ENCODE data around the gene ZBTB47.

Gene ZBTB47

DNA sequence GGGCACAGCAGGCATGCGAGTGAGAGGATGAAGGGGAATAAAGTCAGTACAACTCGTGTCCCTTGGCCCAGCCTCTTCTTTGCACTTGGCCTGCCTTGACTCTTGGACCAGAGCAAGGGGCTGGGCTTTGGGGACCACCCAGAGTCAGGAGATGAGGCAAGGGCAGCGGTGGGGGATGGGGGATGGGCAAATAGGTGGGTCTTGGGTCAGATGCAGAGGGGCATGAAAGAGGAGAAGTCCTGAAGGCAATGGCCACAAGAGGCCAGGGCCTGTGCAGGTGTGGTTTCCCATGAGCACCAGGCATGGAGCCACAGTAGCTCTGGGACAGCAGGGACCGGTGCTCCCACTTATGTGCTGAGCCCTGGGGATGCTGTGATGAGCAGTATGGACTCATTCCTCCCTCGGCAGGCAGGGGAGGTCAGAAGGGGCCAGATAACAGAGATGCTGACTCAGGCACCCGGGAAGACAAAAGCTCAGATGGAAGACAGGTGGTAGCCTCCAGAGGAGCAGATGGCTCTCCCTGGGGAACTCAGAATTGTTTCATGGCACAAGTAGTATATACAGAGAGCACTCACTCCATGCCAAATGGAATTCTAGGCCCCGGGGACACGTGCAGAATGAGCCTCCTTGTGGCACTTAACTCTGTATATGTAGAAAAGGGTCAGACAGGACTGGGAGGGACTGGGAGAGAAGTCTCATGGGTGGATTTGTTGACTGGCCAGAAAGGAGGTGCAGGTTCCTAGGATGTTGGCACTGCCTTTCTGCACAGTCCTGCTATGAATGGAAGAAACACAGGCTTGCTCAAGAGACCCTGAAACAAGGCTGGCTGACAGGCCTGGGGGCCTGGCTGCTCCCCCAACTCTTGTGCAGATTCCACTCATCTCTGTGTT lies 14.3 kb downstream of the ZBTB47 start:
- TF ChIP-seq, protein P1, sequence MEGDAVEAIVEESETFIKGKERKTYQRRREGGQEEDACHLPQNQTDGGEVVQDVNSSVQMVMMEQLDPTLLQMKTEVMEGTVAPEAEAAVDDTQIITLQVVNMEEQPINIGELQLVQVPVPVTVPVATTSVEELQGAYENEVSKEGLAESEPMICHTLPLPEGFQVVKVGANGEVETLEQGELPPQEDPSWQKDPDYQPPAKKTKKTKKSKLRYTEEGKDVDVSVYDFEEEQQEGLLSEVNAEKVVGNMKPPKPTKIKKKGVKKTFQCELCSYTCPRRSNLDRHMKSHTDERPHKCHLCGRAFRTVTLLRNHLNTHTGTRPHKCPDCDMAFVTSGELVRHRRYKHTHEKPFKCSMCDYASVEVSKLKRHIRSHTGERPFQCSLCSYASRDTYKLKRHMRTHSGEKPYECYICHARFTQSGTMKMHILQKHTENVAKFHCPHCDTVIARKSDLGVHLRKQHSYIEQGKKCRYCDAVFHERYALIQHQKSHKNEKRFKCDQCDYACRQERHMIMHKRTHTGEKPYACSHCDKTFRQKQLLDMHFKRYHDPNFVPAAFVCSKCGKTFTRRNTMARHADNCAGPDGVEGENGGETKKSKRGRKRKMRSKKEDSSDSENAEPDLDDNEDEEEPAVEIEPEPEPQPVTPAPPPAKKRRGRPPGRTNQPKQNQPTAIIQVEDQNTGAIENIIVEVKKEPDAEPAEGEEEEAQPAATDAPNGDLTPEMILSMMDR (IDR thresholded peaks at IDR 0.05; ENCODE audit: low read depth, low read length), result no peak
- in situ Hi-C loops (cut with HindIII; ENCODE audit: low sequenced_read_pairs), result no loop called here
- no peak for DNase-seq (ENCODE audit: low read depth, low spot score)
- no peak overlapping the region for H3K4me3 ChIP-seq (ENCODE audit: low read depth, low read length)

- DNase-seq (ENCODE audit: low read depth, low spot score), result no peak
- TF ChIP-seq, protein P1 (IDR thresholded peaks at IDR 0.05; ENCODE audit: low read depth, low read length), result no peak
- in situ Hi-C loops (cut with HindIII; ENCODE audit: low sequenced_read_pairs), result no loop called here
- no peak overlapping the region for H3K4me3 ChIP-seq (ENCODE audit: low read depth, low read length)
Measured at GRCh38 chr3:42668413-42668760, 14.9 kb downstream of the ZBTB47 start.

- no peak overlapping the region for H3K4me3 ChIP-seq (ENCODE audit: low read depth, low read length)
- in situ Hi-C loops (cut with HindIII; ENCODE audit: low sequenced_read_pairs), result no loop called here
- TF ChIP-seq, protein P1 (IDR thresholded peaks at IDR 0.05; ENCODE audit: low read depth, low read length), result no peak
- DNase-seq (ENCODE audit: low read depth, low spot score), result no peak
Measured at GRCh38 chr3:42668793-42669217, 15.3 kb downstream of the ZBTB47 start.

DNA sequence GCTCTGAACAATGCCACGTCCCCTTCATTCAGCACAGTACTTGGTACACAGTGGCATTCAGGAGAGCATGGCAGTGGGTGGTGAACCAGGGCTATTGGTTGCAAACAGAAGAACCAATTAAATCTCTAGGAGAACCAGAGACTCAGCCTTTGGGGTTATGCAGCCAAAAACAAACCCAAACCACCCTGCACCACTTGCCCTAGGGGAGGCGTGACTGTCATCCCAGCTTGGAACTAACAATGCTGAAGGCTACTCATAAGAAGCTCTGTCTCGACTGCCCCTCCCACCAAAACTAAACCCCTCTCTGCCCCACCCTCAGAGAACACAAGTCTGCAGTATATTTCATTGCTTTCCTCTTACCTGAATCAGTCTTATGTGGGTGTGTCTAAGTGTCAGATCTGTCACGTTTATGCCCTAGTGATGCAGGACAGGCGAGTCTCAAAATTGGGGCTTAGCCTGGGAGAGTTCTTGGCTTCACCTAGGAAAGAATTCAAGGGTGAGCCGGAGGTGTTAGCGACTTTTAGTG lies 16.6 kb downstream of the ZBTB47 start:
- DNase-seq (ENCODE audit: low read depth, low spot score), result no peak
- TF ChIP-seq, protein P1 (IDR thresholded peaks at IDR 0.05; ENCODE audit: low read depth, low read length), result no peak
- in situ Hi-C loops (cut with HindIII; ENCODE audit: low sequenced_read_pairs), result no loop called here
- H3K4me3 ChIP-seq (ENCODE audit: low read depth, low read length), result no peak overlapping the region

DNA sequence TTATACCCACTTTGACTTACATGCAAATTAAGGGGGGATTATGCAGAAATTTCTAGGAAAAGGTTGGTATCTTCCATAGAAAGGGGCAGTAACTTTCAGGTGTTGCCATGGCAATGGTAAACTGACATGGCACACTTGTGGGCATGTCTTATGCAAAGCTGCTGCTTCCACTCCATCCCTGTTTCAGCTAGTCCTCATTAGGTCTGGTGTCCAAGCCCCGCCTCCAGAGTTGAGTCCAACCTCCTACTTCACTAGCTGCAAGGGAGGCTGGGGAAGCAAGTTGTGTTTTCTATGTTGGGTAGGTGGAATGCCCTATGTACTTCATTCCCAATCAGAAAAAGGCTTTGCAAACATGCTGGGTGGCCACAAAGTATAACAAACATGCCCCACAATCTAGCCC lies 17.2 kb downstream of the ZBTB47 start:
- H3K4me3 ChIP-seq (ENCODE audit: low read depth, low read length), result no peak overlapping the region
- DNase-seq (ENCODE audit: low read depth, low spot score), result no peak
- in situ Hi-C loops (cut with HindIII; ENCODE audit: low sequenced_read_pairs), result no loop called here
- TF ChIP-seq, protein P1 (IDR thresholded peaks at IDR 0.05; ENCODE audit: low read depth, low read length), result no peak

DNA sequence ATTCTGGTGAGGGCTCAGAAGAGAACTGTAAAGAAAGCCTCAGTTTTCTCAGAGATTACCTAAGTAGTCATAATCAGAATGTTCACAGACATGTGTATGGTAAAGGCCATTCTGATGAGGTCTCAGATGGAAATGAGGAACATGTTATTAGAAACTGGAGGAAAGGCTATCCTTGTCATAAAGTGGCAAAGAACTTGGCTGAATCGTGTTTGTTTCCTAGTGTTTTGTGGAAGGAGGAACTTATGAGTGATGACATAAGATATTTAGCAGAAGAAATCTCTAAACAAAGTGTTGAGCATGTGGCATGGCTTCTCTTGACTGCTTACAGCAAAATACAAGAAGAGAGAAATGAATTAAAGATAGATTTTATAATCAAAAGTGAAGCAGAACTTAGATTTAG lies 19.0 kb downstream of the ZBTB47 start:
- in situ Hi-C loops (cut with HindIII; ENCODE audit: low sequenced_read_pairs), result no loop called here
- no peak overlapping the region for H3K4me3 ChIP-seq (ENCODE audit: low read depth, low read length)
- DNase-seq (ENCODE audit: low read depth, low spot score), result no peak
- TF ChIP-seq, protein P1 (IDR thresholded peaks at IDR 0.05; ENCODE audit: low read depth, low read length), result no peak
